Epithelial cell of proximal tubule (primary cell): Measurements from ENCODE around the gene MRPL43. TPM values are rescaled to one million over a fixed set of nuclear protein-coding genes. Genes with fewer than 3 reads are reported as not detected.

Experiments used
- DNase-seq: peaks from one replicate; pipeline ENCODE4 v3.0.0-alpha.2; 2011; ENCODE audit warnings: low read depth
- H3K4me3 ChIP-seq: 2 replicates; pipeline ENCODE4 v1.5.1; 2011; ENCODE audit warnings: low read depth, mild to moderate bottlenecking, low read length
- total RNA-seq: library from RNA; depleted of rRNA; stranded (reverse); fragments of >200 nt; gene quantifications from 2 replicates; pipeline ENCODE4 v1.2.3, GENCODE V29; 2015
- TF ChIP-seq, protein P1 (sequence below): conservative IDR thresholded peaks from 2 replicates; pipeline ENCODE4 v1.5.1; 2012; ENCODE audit warnings: low read depth, mild to moderate bottlenecking, low read length

Gene MRPL43
- total RNA-seq, 1 donor from 2014 or later, result 99.6 TPM

DNA sequence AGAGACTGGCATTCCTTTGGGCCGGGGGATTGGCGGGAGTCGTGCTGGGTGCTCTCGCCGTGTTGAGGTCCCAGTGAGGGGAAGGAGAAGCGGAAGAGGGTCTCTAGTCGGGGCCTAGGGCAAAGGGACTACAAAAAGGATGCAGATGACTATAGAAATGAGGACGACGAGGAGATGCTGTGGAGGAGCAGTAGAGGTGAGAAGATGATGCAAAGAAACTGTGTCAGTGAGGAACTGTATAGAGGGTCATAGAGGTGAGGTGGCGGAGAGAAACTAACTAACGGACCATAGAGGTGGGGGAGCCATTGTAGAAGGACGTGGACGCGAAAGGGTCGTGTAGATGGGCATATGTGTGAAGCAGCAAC lies 370 bp upstream of the MRPL43 start:
- peak overlapping the region; percentile 99 for H3K4me3 ChIP-seq
- DNase-seq, result no peak
- TF ChIP-seq, protein P1, sequence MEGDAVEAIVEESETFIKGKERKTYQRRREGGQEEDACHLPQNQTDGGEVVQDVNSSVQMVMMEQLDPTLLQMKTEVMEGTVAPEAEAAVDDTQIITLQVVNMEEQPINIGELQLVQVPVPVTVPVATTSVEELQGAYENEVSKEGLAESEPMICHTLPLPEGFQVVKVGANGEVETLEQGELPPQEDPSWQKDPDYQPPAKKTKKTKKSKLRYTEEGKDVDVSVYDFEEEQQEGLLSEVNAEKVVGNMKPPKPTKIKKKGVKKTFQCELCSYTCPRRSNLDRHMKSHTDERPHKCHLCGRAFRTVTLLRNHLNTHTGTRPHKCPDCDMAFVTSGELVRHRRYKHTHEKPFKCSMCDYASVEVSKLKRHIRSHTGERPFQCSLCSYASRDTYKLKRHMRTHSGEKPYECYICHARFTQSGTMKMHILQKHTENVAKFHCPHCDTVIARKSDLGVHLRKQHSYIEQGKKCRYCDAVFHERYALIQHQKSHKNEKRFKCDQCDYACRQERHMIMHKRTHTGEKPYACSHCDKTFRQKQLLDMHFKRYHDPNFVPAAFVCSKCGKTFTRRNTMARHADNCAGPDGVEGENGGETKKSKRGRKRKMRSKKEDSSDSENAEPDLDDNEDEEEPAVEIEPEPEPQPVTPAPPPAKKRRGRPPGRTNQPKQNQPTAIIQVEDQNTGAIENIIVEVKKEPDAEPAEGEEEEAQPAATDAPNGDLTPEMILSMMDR, result no peak

DNA sequence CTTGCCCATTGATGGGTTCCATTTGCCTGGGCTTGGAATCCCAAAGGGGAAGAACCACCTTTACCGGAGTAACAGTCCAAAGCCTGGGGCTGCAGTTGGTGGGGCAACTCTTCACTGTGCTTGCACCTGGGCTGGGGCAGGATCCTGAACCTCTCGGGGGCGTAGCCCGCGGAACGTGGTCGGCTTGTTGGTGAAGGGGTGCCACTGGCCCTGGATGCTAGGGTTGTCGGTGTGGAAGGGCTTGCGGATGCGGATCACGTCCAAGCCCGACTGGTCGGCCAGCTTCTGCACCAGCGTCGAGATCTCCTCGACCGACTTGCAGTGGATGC lies 710 bp downstream of the MRPL43 start:
- no peak for DNase-seq
- TF ChIP-seq, protein P1, result no peak
- H3K4me3 ChIP-seq, result peak overlapping the region; percentile 99

DNA sequence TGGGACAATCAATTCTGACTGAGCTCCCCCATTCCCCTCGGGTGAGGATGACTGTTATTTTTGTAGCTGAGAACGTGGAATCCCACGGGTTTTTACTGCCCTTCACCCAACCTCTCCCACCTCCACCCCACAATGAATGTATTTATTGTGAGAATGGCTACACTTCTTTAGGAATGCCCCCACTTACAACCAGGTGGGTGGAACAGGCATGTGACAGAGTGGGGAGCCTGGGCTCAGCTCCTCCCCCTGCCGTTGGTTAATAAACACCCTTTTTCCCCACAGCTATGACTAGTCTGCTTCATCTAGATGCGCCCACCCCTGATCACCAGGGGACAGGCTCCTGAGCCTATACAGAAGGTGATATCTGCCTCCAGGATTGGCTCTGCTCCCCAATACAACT lies 2.0 kb downstream of the MRPL43 start:
- TF ChIP-seq, protein P1, result peak; percentile 16
- peak overlapping the region; percentile 19 for H3K4me3 ChIP-seq
- DNase-seq, result no peak

DNA sequence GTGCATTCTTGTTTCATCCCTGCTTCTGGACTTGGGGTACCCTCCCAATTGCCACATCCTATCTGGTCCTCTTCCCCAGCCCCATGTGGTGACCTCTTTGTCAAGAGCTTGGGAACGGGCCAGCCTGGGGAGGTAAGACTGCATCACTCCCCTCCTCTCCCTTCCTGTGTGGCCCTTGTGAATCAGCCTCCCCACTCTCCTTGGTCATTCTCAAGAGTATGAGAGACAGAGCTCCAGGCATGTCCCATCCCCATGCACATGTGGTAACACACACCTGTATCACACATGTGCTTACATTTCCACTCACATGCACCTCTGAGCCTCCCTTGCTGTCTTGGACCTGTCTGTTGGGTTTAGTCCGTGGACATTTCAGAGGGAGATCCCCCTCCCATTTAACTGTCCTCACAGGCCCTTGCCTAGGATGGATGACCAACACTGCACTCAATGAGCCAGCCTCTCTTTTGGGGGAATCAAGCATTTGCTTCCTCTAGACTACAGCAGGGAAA lies 2.6 kb downstream of the MRPL43 start:
- TF ChIP-seq, protein P1, result no peak
- DNase-seq, result no peak
- no peak overlapping the region for H3K4me3 ChIP-seq

DNA sequence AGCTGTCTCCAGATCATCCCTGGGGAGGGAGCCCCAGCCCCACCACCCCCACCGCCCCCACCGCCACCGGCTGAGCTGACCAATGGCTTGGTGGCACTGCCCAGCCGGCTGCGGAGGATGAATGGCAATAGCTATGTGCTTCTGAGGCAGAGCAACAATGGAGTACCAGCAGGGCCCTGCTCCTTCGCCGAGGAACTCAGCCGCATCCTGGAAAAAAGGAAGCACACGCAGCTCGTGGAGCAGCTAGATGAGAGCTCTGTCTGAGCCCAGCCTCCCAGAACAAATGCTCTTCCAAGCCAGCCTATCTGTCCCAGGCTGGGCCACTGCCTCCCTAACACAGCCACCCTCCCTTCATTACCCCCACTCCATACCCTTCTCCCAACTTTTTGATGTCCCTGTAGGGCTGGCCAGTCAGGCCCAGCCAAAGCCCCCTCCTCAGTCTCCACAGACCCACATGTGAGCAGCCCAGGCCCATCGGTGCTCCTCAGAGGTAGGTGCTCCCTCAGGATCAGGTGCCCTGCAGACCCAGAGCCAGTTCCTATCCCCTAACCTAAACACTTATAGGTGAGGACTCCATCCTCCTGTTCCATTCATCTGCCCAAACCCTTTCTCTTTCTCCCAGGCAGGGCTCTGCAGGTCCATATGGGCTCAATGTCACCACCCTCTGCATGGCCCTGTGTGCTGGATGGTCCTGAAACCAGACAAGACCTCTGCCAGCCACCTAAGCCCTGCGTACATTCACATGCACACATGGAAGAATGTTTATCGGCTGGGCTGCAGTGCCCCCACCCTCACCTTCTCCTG lies 3.2 kb downstream of the MRPL43 start:
- no peak overlapping the region for H3K4me3 ChIP-seq
- no peak for DNase-seq
- TF ChIP-seq, protein P1, result no peak

DNA sequence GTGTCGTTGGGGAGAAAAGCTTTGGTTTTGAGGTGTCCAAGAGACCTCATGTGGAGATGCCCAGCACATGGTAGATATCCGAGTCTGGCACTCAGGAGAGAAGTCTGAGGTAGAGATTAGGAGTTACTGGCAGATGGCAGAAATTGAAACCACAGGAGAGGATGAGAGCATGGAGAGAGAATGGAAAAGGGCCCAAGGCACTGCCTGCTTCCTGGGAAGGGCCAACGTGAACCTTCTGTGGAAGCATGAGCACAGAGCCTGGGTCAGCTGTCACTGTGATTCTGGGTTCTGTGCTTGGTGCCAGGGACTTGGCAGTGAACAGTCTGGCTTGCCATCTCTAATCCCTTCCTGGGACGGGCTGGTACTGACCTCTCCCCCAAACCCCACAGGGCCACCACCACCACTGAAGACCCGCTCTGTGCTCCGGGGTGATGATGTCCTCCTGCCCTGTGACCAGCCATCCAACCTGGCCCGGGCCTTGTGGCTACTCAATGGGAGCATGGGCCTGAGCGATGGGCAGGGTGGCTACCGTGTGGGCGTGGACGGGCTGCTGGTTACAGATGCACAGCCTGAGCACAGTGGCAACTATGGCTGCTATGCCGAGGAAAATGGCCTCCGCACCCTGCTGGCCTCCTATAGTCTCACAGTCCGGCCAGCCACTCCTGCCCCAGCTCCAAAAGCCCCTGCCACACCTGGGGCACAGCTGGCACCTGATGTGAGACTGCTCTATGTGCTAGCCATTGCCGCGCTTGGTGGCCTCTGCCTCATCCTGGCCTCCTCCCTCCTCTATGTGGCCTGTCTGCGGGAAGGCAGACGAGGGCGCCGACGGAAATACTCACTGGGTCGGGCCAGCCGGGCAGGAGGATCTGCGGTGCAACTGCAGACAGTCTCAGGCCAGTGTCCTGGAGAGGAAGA lies 4.1 kb downstream of the MRPL43 start:
- no peak overlapping the region for H3K4me3 ChIP-seq

More for the DNA sequence above, 4.1 kb downstream of the MRPL43 start:
- DNase-seq, result no peak
- TF ChIP-seq, protein P1, result no peak
